ENCODE measurements around the gene CD300LG. TPM values are rescaled to one million over a fixed set of nuclear protein-coding genes. Genes with fewer than 3 reads are reported as not detected.

CD300LG gene
- total RNA-seq, 2 experiments from 2014 or later: not detected

- intact Hi-C loops (cut with micrococcal nuclease; ENCODE audit: unreplicated experiment): no loop called here
- DNase-seq (ENCODE audit: low spot score): no peak
- ChIA-PET POLR2A (no interaction called here), CTCF (ENCODE audit: unreplicated experiment) (no interaction called here)
- H3K4me2 ChIP-seq (ENCODE audit: low read length): no peak overlapping the region
- H3K4me1 ChIP-seq (ENCODE audit: insufficient read depth, low read length, poor library complexity, severe bottlenecking): no peaks in the 10 kb centered on the region
- H3K9me3 ChIP-seq (ENCODE audit: low read length): no peaks in the 10 kb centered on the region
- H3K4me3 ChIP-seq (ENCODE audit: low read depth, low read length, poor library complexity, severe bottlenecking): no peak overlapping the region
- no peaks in the 10 kb centered on the region for H3K36me3 ChIP-seq (ENCODE audit: insufficient read depth, low read length)
- no peak overlapping the region for H3K27ac ChIP-seq (ENCODE audit: low read depth, low read length, poor library complexity, severe bottlenecking)
- no TSS peak for BruUV-seq (replicated peaks)
- no peaks in the 10 kb centered on the region for H4K20me1 ChIP-seq (ENCODE audit: insufficient read depth, low read length)
- H3K9me2 ChIP-seq (ENCODE audit: insufficient read depth, low read length): no peaks in the 10 kb centered on the region
- no peak overlapping the region for H2AFZ ChIP-seq (ENCODE audit: low read length)
- H3K79me2 ChIP-seq (ENCODE audit: insufficient read depth, low read depth, low read length): no peaks in the 10 kb centered on the region
- no peak for TF ChIP-seq EZH2phosphoT487 (IDR thresholded peaks at IDR 0.05; ENCODE audit: borderline replicate concordance, low read depth, low read length)
- TF ChIP-seq CTCF (conservative IDR thresholded peaks at IDR 0.05; ENCODE audit: low read length): no peak
Observed at GRCh38 chr17:43820759-43821158, 26.2 kb upstream of the CD300LG start.

GRCh38 chr17:43822570-43823190 is 24.3 kb upstream of the CD300LG start:
- DNase-seq (ENCODE audit: low spot score): no peak
- Histone ChIP-seq H3K9me3 (ENCODE audit: low read length) (no peaks in the 10 kb centered on the region), H3K4me2 (ENCODE audit: low read length) (no peak overlapping the region), H3K36me3 (ENCODE audit: insufficient read depth, low read length) (no peaks in the 10 kb centered on the region), H3K9me2 (ENCODE audit: insufficient read depth, low read length) (no peaks in the 10 kb centered on the region), H3K79me2 (ENCODE audit: insufficient read depth, low read depth, low read length) (no peaks in the 10 kb centered on the region), H3K27ac (ENCODE audit: low read depth, low read length, poor library complexity, severe bottlenecking) (no peak overlapping the region), H3K4me3 (ENCODE audit: low read depth, low read length, poor library complexity, severe bottlenecking) (no peak overlapping the region), H2AFZ (ENCODE audit: low read length) (no peak overlapping the region), H3K4me1 (ENCODE audit: insufficient read depth, low read length, poor library complexity, severe bottlenecking) (no peaks in the 10 kb centered on the region), H4K20me1 (ENCODE audit: insufficient read depth, low read length) (no peaks in the 10 kb centered on the region)
- no TSS peak for BruUV-seq (replicated peaks)
- ChIA-PET CTCF (ENCODE audit: unreplicated experiment) (no interaction called here), POLR2A (interaction anchor here (0.6 kb wide), 1 partner anchor 481 kb away, joined by 3 read pairs; no protein-coding TSS in a partner anchor)
- TF ChIP-seq CTCF (conservative IDR thresholded peaks at IDR 0.05; ENCODE audit: low read length): no peak
- TF ChIP-seq EZH2phosphoT487 (IDR thresholded peaks at IDR 0.05; ENCODE audit: borderline replicate concordance, low read depth, low read length): no peak
- intact Hi-C loops (cut with micrococcal nuclease; ENCODE audit: unreplicated experiment): no loop called here

GRCh38 chr17:43823350-43824084 is 23.5 kb upstream of the CD300LG start:
- intact Hi-C loops (cut with micrococcal nuclease; ENCODE audit: unreplicated experiment): no loop called here
- Histone ChIP-seq H4K20me1 (ENCODE audit: insufficient read depth, low read length) (no peaks in the 10 kb centered on the region), H3K9me3 (ENCODE audit: low read length) (no peaks in the 10 kb centered on the region), H3K36me3 (ENCODE audit: insufficient read depth, low read length) (no peaks in the 10 kb centered on the region), H3K79me2 (ENCODE audit: insufficient read depth, low read depth, low read length) (no peaks in the 10 kb centered on the region), H3K4me3 (ENCODE audit: low read depth, low read length, poor library complexity, severe bottlenecking) (no peak overlapping the region), H3K9me2 (ENCODE audit: insufficient read depth, low read length) (no peaks in the 10 kb centered on the region), H2AFZ (ENCODE audit: low read length) (no peak overlapping the region), H3K4me1 (ENCODE audit: insufficient read depth, low read length, poor library complexity, severe bottlenecking) (no peaks in the 10 kb centered on the region), H3K4me2 (ENCODE audit: low read length) (no peak overlapping the region), H3K27ac (ENCODE audit: low read depth, low read length, poor library complexity, severe bottlenecking) (no peak overlapping the region)
- CTCF ChIA-PET (ENCODE audit: unreplicated experiment): no interaction called here
- TF ChIP-seq CTCF (conservative IDR thresholded peaks at IDR 0.05; ENCODE audit: low read length) (no peak), EZH2phosphoT487 (IDR thresholded peaks at IDR 0.05; ENCODE audit: borderline replicate concordance, low read depth, low read length) (no peak)
- POLR2A ChIA-PET: interaction anchor here (0.6 kb wide), 1 partner anchor 1176 kb away, joined by 3 read pairs; no protein-coding TSS in a partner anchor
- no peak for DNase-seq (ENCODE audit: low spot score)
- BruUV-seq (replicated peaks): no TSS peak

Measured in OCI-LY7 (cell line).